Activated naive CD4-positive, alpha-beta T cell treated with anti-CD3 and anti-CD28 coated beads, Interleukin-2, amount 10 ng/mL, durations not matched to agents 7 days and 5 days (primary cell): ENCODE data around the gene MVB12B.
A peak's percentile ranks its signal among the peaks of the same experiment; 100 is the strongest.

Experiments used
- CTCF ChIA-PET: fragments of 350-600 bp; sonication (Branson Sonifier 250); formaldehyde crosslinking; loops from one replicate; lab custom pipeline; 2021; ENCODE audit warnings: antibody characterized with exemption; lab: Charles Lee
- DNase-seq: peaks from one replicate; pipeline ENCODE4 v3.0.0-alpha.2; 2020
- H3K27ac Mint-ChIP-seq: one replicate; pipeline ENCODE4 v1.8.0; 2021; ENCODE audit warnings: mild to moderate bottlenecking, moderate library complexity, mixed read lengths
- H3K27me3 Mint-ChIP-seq: one replicate; pipeline ENCODE4 v1.8.0; 2021; ENCODE audit warnings: mild to moderate bottlenecking, mixed read lengths
- H3K36me3 Mint-ChIP-seq: one replicate; pipeline ENCODE4 v1.8.0; 2021; ENCODE audit warnings: mixed read lengths
- H3K4me1 Mint-ChIP-seq: one replicate; pipeline ENCODE4 v1.8.0; 2021; ENCODE audit warnings: mixed read lengths
- H3K4me3 Mint-ChIP-seq: one replicate; pipeline ENCODE4 v1.8.0; 2021; ENCODE audit warnings: mild to moderate bottlenecking, moderate library complexity, mixed read lengths
- H3K9me3 Mint-ChIP-seq: one replicate; pipeline ENCODE4 v1.8.0; 2021; ENCODE audit warnings: mixed read lengths

The MVB12B gene

DNA sequence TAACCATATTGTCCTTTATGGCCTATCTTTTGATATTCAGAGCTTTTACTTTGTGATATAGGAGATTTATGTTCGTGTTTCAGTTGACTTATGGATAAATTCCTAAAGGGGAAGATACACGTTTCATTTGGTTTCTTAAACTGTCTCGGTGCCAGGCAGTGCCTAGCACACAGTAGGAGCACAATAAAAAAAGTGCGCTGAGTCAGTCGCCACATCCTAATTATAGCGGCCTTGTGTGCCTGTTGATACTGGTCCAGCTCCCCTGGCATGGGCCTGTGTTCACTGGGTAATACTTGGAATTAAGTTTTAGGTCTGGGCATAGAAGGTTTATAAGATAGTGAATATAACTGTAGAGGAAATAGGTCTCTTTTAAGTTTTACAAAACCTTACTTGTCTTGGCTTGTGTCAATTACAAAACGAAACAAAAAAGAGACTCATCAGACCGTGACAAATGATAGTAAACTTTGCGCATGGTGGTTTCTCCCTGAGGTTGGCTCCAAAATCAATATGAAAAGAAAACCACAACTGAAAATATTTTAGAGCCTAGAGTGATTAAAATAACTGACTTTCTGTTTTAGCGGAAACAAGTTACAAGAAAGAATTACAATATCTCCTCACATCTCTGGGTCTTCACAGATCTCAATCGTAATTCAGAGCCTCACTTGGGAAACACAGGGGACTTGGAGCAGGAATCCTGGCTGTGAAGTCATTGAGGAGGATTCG lies 84.8 kb downstream of the MVB12B start:
- CTCF ChIA-PET = interaction anchor here (1.2 to 1.4 kb wide), 2 partner anchors 13 to 80 kb away, joined by 5 to 8 read pairs; no protein-coding TSS in a partner anchor
- Mint-ChIP-seq H3K9me3 (no peaks in the 10 kb centered on the region), H3K4me1 (peaks cover 57% of the 10 kb centered on the region), H3K4me3 (peak overlapping the region; percentile 50), H3K27me3 (peaks cover 9% of the 10 kb centered on the region), H3K36me3 (peaks cover 1% of the 10 kb centered on the region), H3K27ac (peak overlapping the region; percentile 95)
- DNase-seq = peak; percentile 65

- Mint-ChIP-seq H3K36me3 (peaks cover 1% of the 10 kb centered on the region), H3K27me3 (peaks cover 12% of the 10 kb centered on the region), H3K9me3 (no peaks in the 10 kb centered on the region), H3K4me3 (peak overlapping the region; percentile 50), H3K27ac (peak overlapping the region; percentile 95), H3K4me1 (peaks cover 57% of the 10 kb centered on the region)
- CTCF ChIA-PET = interaction anchor here (1.2 to 1.4 kb wide), 3 partner anchors 13 to 79 kb away, joined by 3 to 8 read pairs (median 5); no protein-coding TSS in a partner anchor
- no peak for DNase-seq
Measured at GRCh38 chr9:126411948-126412284, 85.3 kb downstream of the MVB12B start.

- CTCF ChIA-PET = interaction anchor here (1.2 kb wide), 1 partner anchor 78 kb away, joined by 3 read pairs; no protein-coding TSS in a partner anchor
- H3K36me3 Mint-ChIP-seq = peaks cover 1% of the 10 kb centered on the region
- H3K4me3 Mint-ChIP-seq = no peak overlapping the region
- no peak for DNase-seq
- peaks cover 13% of the 10 kb centered on the region for H3K27me3 Mint-ChIP-seq
- H3K9me3 Mint-ChIP-seq = no peaks in the 10 kb centered on the region
- peaks cover 57% of the 10 kb centered on the region for H3K4me1 Mint-ChIP-seq
- H3K27ac Mint-ChIP-seq = peak overlapping the region; percentile 6
Measured at GRCh38 chr9:126412905-126413304, 86.3 kb downstream of the MVB12B start.

GRCh38 chr9:126413391-126414068 lies 86.9 kb downstream of the MVB12B start:
- Mint-ChIP-seq H3K4me1 (peaks cover 57% of the 10 kb centered on the region), H3K9me3 (no peaks in the 10 kb centered on the region), H3K36me3 (peaks cover 1% of the 10 kb centered on the region), H3K27ac (peak overlapping the region; percentile 39), H3K27me3 (peaks cover 13% of the 10 kb centered on the region), H3K4me3 (no peak overlapping the region)
- DNase-seq = peak; percentile 5
- CTCF ChIA-PET = interaction anchor here (1.2 kb wide), 1 partner anchor 15 kb away, joined by 4 read pairs; no protein-coding TSS in a partner anchor

- Mint-ChIP-seq H3K4me1 (peaks cover 35% of the 10 kb centered on the region), H3K36me3 (peaks cover 1% of the 10 kb centered on the region), H3K27me3 (peaks cover 16% of the 10 kb centered on the region), H3K9me3 (no peaks in the 10 kb centered on the region), H3K27ac (no peak overlapping the region), H3K4me3 (no peak overlapping the region)
- DNase-seq = peak; percentile 17
- CTCF ChIA-PET = no interaction called here
Measured at GRCh38 chr9:126415741-126416370, 89.2 kb downstream of the MVB12B start.

DNA sequence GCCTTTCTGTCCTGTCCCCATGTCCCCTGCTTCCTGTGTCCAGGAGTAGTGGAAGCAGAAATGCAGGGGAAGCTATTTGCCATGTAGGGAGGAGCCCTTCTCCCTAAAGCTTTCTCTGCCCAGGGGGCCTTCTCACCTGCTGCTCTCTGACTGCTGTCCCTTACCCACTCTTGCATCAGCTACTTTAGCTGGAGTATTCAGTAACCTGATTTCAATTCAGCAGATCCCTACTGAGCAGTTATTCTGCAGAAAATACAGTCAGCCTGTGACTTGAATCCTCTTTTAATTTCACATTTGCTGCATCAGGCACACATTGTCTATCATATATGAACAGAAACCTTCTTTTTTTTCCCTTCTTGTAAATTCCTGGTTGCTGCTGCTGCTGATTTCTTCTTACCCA lies 90.4 kb downstream of the MVB12B start:
- no peak for DNase-seq
- H3K27me3 Mint-ChIP-seq = peaks cover 22% of the 10 kb centered on the region
- CTCF ChIA-PET = no interaction called here
- no peak overlapping the region for H3K27ac Mint-ChIP-seq
- no peak overlapping the region for H3K4me3 Mint-ChIP-seq
- peaks cover 23% of the 10 kb centered on the region for H3K4me1 Mint-ChIP-seq
- no peaks in the 10 kb centered on the region for H3K9me3 Mint-ChIP-seq
- peaks cover 1% of the 10 kb centered on the region for H3K36me3 Mint-ChIP-seq

- no peak overlapping the region for H3K4me3 Mint-ChIP-seq
Measured at GRCh38 chr9:126417684-126418083, 91.1 kb downstream of the MVB12B start.

DNA sequence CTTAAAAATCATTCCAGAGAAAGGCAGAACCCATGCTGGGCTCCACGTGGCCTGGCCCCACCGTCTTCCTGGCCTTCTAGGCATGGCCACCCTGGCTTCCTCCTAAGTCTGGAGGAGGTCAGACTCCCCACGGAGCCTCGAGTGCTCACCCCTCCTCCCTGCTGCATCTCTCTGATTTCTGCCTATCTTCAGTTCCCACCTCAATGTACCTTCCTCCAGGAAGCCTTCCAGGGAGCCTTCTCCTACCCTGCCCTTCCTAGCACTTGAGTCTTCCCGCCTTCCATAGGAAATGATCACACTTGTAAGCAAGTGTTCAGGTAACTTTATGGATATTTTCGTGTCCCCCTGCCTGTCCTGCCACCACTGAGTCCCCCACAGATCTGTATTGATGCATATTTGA lies 92.0 kb downstream of the MVB12B start:
- Mint-ChIP-seq H3K27ac (no peak overlapping the region), H3K9me3 (no peaks in the 10 kb centered on the region), H3K27me3 (peaks cover 22% of the 10 kb centered on the region), H3K4me3 (no peak overlapping the region), H3K36me3 (no peaks in the 10 kb centered on the region), H3K4me1 (peaks cover 19% of the 10 kb centered on the region)
- CTCF ChIA-PET = no interaction called here
- no peak for DNase-seq

More at GRCh38 chr9:126417684-126418083, 91.1 kb downstream of the MVB12B start:
- no peaks in the 10 kb centered on the region for H3K9me3 Mint-ChIP-seq
- no peak overlapping the region for H3K27ac Mint-ChIP-seq
- no peaks in the 10 kb centered on the region for H3K36me3 Mint-ChIP-seq
- peaks cover 18% of the 10 kb centered on the region for H3K4me1 Mint-ChIP-seq
- H3K27me3 Mint-ChIP-seq = peaks cover 22% of the 10 kb centered on the region
- no peak for DNase-seq
- CTCF ChIA-PET = no interaction called here

DNA sequence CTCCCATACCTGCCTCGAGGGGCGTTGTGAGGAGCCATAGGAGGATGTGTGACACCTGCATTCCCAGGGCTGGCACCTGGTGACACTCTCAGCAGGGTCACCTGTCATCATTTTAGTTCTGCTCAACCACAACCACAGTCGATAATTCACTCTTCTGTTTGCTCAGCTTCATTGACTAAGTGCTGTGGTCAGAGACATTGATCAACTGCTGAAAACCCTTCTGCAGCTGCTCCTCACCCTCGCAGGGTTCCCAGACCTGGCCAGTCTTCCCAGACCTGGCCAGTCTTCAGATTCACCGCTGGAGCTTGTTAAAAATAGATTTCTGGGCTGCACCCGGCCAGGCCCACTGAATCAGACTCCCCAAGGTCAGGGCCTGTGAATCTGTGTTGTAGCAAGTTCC lies 92.8 kb downstream of the MVB12B start:
- no peaks in the 10 kb centered on the region for H3K36me3 Mint-ChIP-seq
- no peak for DNase-seq
- no peak overlapping the region for H3K4me3 Mint-ChIP-seq
- H3K27me3 Mint-ChIP-seq = peaks cover 20% of the 10 kb centered on the region
- CTCF ChIA-PET = interaction anchor here (0.7 to 1.9 kb wide), 4 partner anchors 17 to 861 kb away, joined by 3 to 12 read pairs (median 3); no protein-coding TSS in a partner anchor
- H3K9me3 Mint-ChIP-seq = no peaks in the 10 kb centered on the region
- H3K4me1 Mint-ChIP-seq = peaks cover 22% of the 10 kb centered on the region
- H3K27ac Mint-ChIP-seq = no peak overlapping the region

GRCh38 chr9:126420135-126420534 lies 93.5 kb downstream of the MVB12B start:
- no peak overlapping the region for H3K27ac Mint-ChIP-seq
- CTCF ChIA-PET = interaction anchor here (0.7 to 1.9 kb wide), 5 partner anchors 18 to 861 kb away, joined by 3 to 12 read pairs (median 3); no protein-coding TSS in a partner anchor
- H3K9me3 Mint-ChIP-seq = no peaks in the 10 kb centered on the region
- DNase-seq = no peak
- H3K27me3 Mint-ChIP-seq = peaks cover 23% of the 10 kb centered on the region
- no peak overlapping the region for H3K4me3 Mint-ChIP-seq
- H3K36me3 Mint-ChIP-seq = no peaks in the 10 kb centered on the region
- peaks cover 25% of the 10 kb centered on the region for H3K4me1 Mint-ChIP-seq

GRCh38 chr9:126420643-126421564 lies 94.3 kb downstream of the MVB12B start:
- no peak for DNase-seq
- H3K36me3 Mint-ChIP-seq = no peaks in the 10 kb centered on the region
- H3K27me3 Mint-ChIP-seq = peaks cover 19% of the 10 kb centered on the region
- no peak overlapping the region for H3K4me3 Mint-ChIP-seq
- CTCF ChIA-PET = interaction anchor here (0.7 to 1.9 kb wide), 3 partner anchors 22 to 118 kb away, joined by 3 to 12 read pairs (median 3); no protein-coding TSS in a partner anchor
- H3K9me3 Mint-ChIP-seq = no peaks in the 10 kb centered on the region
- H3K4me1 Mint-ChIP-seq = peaks cover 20% of the 10 kb centered on the region
- no peak overlapping the region for H3K27ac Mint-ChIP-seq

DNA sequence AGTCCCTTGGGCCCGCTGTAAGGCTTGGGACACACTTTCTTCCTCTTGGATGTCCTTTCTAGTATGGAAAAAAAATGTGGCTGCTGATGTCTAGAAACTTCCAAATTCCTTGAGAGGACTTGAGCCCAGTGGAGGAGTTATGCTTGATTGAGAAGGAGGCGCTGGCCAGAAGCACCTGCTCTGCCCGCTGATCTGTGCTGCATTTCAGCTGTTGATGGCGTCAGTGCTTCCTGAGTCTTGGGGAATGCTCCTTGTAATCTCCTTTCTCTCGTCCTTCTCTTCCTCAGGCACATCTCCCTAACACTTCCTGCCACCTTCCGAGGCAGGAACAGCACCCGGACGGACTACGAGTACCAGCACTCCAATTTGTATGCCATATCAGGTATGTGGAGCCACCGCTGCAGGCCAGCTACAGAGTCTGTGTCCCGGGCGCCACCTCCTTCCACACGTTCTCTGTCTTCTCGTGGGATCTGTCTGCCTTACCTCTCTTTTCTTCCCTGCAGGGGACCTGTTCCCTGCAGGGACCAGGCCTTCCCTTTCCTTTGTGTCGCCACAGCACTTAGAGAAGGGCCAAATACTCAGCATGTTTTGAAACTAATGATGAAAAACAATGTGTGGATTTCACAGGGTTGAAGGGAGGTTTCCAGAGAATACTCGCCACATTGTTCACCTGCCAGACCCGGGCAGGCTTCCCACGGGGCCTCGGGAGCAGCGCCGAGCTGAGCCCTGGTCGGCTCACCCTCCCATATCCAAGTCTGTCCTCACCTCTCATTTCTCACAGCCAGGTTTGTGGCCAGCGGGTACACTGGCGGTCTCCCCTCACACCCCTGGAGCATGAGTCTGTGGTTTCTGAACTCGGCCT lies 95.2 kb downstream of the MVB12B start:
- H3K36me3 Mint-ChIP-seq = no peaks in the 10 kb centered on the region
- no peak overlapping the region for H3K4me3 Mint-ChIP-seq
- no peaks in the 10 kb centered on the region for H3K9me3 Mint-ChIP-seq
- DNase-seq = no peak
- no peak overlapping the region for H3K27ac Mint-ChIP-seq
- H3K27me3 Mint-ChIP-seq = peaks cover 20% of the 10 kb centered on the region
- CTCF ChIA-PET = no interaction called here
- H3K4me1 Mint-ChIP-seq = peaks cover 20% of the 10 kb centered on the region
